Head of caudate nucleus (tissue), 42 donors: Measurements from ENCODE around the gene REPIN1.

ENCODE experiments used
- DNase-seq, 42 donors: peaks; one replicate each; pipeline versions ENCODE4 v3.0.0 to v3.0.0-alpha.2; 2020 to 2021; ENCODE audit warnings: mixed read lengths in 7 of 42
- intact Hi-C: fragments of 100-400 bp; cut with DNase I; formaldehyde crosslinking; loops from one replicate; pipeline ENCODE4 v1.15.0; 2022

Gene REPIN1

DNA sequence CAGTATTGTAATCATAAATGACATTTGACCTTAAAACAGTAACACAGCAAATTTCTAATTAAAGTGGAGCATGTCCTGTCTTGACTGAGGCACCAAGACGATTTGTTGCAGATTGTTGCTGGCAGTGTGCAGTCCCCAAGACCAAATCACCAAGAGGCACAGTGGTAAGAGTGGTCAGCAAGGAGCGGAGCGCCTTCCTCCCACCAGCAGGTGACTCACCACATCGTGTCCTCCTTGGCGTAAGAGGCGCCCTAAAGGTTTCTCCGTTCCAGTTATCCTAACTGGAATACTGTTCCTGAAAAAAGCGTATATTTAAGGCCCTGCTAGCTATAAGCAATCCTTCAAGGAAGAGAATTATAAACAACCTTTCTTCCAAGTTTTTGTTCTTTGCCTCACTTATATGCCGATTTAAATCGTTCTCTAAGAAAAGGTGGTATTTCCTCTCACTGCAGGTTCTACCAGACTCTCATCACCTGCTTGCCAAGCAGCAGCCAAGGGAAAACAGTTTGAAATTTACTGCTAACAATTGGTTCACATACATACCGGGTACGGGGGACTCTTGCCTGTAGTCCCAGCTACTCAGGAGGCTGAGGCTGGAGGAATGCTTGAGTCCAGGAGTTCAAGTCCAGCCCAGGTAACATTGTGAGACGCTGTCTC lies 10.7 kb upstream of the REPIN1 start:
- DNase-seq = no peak
- intact Hi-C loops = loop anchor here (2.0 kb wide), 1 partner anchor 33 kb away; no protein-coding TSS in a partner anchor

- DNase-seq = no peak
- intact Hi-C loops = loop anchor here (2.0 kb wide), 1 partner anchor 32 kb away; no protein-coding TSS in a partner anchor
Observed at GRCh38 chr7:150358433-150358832, 10.2 kb upstream of the REPIN1 start.

GRCh38 chr7:150358988-150359621 lies 9.5 kb upstream of the REPIN1 start:
- no peak for DNase-seq
- intact Hi-C loops = loop anchor here (2.0 kb wide), 1 partner anchor 32 kb away; no protein-coding TSS in a partner anchor

- intact Hi-C loops = loop anchor here (2.0 kb wide), 1 partner anchor 31 kb away; no protein-coding TSS in a partner anchor
Observed at GRCh38 chr7:150359622-150360362, 8.8 kb upstream of the REPIN1 start.

GRCh38 chr7:150360363-150361058 lies 8.1 kb upstream of the REPIN1 start:
- intact Hi-C loops = no loop called here
- no peak for DNase-seq

More at GRCh38 chr7:150359622-150360362, 8.8 kb upstream of the REPIN1 start:
- no peak for DNase-seq

GRCh38 chr7:150361402-150361801 lies 7.2 kb upstream of the REPIN1 start:
- intact Hi-C loops = no loop called here
- DNase-seq = no peak

- intact Hi-C loops = no loop called here
- DNase-seq = no peak
Observed at GRCh38 chr7:150361807-150362621, 6.6 kb upstream of the REPIN1 start.

DNA sequence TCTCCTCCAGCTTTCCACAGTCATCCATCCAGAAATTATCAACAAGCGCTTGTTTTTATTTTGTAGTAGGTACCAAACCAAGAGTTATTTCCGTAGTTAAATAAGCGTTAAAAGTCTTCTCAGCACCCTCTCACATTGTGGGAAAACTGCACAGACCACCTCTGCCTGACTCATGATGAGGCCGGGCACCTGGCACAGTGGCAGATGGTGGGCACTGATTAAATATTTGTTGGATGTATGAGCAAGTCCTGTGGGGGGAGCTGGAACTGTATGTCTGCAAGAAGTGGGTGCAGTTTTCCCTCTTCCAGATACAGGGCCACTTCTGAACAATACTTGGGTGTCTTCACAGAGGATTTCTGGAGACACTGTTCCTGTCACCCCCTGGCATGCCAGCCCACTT lies 5.3 kb upstream of the REPIN1 start:
- intact Hi-C loops = no loop called here

DNA sequence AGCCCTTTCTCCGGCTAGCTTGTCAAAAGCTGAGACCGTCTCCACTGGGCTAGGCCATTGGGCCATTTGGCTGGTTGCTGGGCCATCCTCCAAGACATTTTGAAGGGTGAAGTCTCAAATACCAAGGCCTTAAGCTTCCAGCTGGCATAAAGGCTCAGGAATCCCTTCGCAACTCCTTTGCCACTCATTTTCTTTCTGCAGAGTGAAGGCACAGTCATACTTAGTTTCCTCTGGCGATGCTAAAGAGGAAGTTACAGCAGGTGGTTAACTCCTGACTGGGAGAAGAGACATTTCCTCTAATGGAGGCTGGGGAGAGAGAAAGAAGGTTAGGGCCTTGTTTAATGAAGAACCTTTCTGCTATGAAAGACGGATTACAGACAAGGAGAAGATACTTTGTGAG lies 4.8 kb upstream of the REPIN1 start:
- intact Hi-C loops = no loop called here
- DNase-seq = no peak

More for the DNA sequence above, 5.3 kb upstream of the REPIN1 start:
- no peak for DNase-seq

- DNase-seq = no peak
Observed at GRCh38 chr7:150365194-150365593, 3.4 kb upstream of the REPIN1 start.

GRCh38 chr7:150365673-150366398 lies 2.8 kb upstream of the REPIN1 start:
- DNase-seq = no peak
- intact Hi-C loops = loop anchor here (5.0 kb wide), 1 partner anchor 41 kb away; a partner anchor contains a TSS

More at GRCh38 chr7:150365194-150365593, 3.4 kb upstream of the REPIN1 start:
- intact Hi-C loops = loop anchor here (5.0 kb wide), 1 partner anchor 42 kb away; a partner anchor contains a TSS

DNA sequence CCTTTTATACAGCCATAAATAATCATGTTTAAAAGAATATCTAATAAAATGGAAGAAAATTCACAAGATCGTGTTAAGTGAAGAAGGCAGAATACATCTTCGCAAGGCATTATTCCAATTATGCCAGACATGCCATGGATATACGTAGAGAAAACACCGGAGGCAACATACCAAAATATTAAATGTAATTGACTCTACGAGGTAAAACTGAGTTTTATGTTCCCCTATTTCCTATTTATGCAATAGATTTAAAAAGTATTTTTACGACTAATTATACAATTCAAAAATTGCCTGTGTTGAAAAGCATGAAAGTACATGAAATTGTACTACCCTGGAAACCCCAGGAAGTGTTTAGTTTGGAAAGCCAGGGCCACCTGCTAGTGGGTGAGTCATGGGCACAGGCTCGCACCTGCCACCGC lies 936 bp upstream of the REPIN1 start:
- DNase-seq = no peak
- intact Hi-C loops = loop anchor here (5.0 kb wide), 1 partner anchor 40 kb away; a partner anchor contains a TSS

- DNase-seq = peak in 40 of 42 donors; percentile 52 to 88 (median 72)
- intact Hi-C loops = loop anchor here (5.0 kb wide), 1 partner anchor 38 kb away; a partner anchor contains a TSS
Observed at GRCh38 chr7:150368884-150369747, 494 bp downstream of the REPIN1 start.

GRCh38 chr7:150369748-150370501 lies 1.3 kb downstream of the REPIN1 start:
- peak in 4 of 42 donors; percentile 23 to 45 (median 41) for DNase-seq
- intact Hi-C loops = loop anchor here (5.0 to 10.0 kb wide), 3 partner anchors 37 to 655 kb away; partner anchors contain the start of gene ATP6V0E2

DNA sequence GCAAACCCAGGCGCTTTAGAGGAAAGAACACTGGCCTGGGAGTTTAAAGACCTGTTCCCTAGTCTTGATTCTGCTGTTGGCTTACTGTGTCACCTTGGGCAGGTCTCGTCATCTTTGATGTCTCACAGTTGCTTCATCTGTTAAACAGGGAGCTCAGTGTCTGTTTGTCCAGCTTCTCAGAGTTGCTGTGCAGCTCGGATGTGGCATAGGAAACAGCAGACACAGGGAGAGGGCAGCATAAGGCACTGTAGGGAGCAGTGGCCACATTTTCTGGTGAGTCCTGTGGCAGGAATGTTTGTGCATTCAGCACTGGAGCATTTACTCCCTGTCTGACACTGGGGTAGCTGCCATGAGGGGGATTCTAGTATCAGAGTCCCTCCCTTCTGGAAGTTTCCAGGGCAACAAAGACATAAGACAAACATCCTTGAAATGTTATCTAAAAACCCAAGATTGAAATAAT lies 2.0 kb downstream of the REPIN1 start:
- intact Hi-C loops = loop anchor here (10.0 kb wide), 2 partner anchors 496 to 656 kb away; partner anchors contain the start of gene ATP6V0E2

More for the DNA sequence above, 2.0 kb downstream of the REPIN1 start:
- DNase-seq = peak in 1 of 42 donors; percentile 23
